ENCODE measurements around the gene VNN1.
"Not testable (repeated sequence)": the region's sequence is repeated elsewhere in the genome, so short reads cannot be mapped to it uniquely, and the experiment has no call there.

The VNN1 gene

GRCh38 chr6:132666118-132666517, 47.7 kb downstream of the VNN1 start:
- DNase-seq, result no peak

- no peak for DNase-seq
These were observed 49.4 kb downstream of the VNN1 start for GRCh38 chr6:132664309-132665034.

- no peak for DNase-seq
These were observed 50.2 kb downstream of the VNN1 start for GRCh38 chr6:132663661-132664060.

GRCh38 chr6:132661906-132662305, 51.9 kb downstream of the VNN1 start:
- no peak for DNase-seq

- DNase-seq, result peak; percentile 82
These were observed 54.8 kb downstream of the VNN1 start, which contains the start of gene TAAR1 for GRCh38 chr6:132659082-132659481. TSS of gene TAAR1 (minus strand) at chr6:132659182. CDS start at chr6:132646003, 13,179 bp downstream.

GRCh38 chr6:132651062-132651461, 62.8 kb downstream of the VNN1 start:
- DNase-seq, result no peak

GRCh38 chr6:132650429-132650828, 63.4 kb downstream of the VNN1 start:
- DNase-seq, result no peak

GRCh38 chr6:132648828-132649227, 65.0 kb downstream of the VNN1 start:
- DNase-seq, result no peak

- no peak for DNase-seq
These were observed 65.5 kb downstream of the VNN1 start for GRCh38 chr6:132648356-132648755.

GRCh38 chr6:132643547-132643946, 70.3 kb downstream of the VNN1 start:
- DNase-seq, result peak; percentile 8

GRCh38 chr6:132637135-132637534, 76.7 kb downstream of the VNN1 start:
- DNase-seq, result not testable (repeated sequence)

GRCh38 chr6:132635906-132636305, 77.9 kb downstream of the VNN1 start:
- DNase-seq, result not testable (repeated sequence)

- DNase-seq, result not testable (repeated sequence)
These were observed 78.6 kb downstream of the VNN1 start for GRCh38 chr6:132635288-132635687.

- DNase-seq, result no peak
These were observed 79.1 kb downstream of the VNN1 start for GRCh38 chr6:132634796-132635195.

GRCh38 chr6:132633362-132633761, 80.5 kb downstream of the VNN1 start:
- no peak for DNase-seq

Data from DMS153 (cell line).